ENCODE data around the gene KLF14. TPM values are rescaled to one million over a fixed set of nuclear protein-coding genes. Genes with fewer than 3 reads are reported as not detected.

Gene KLF14
- total RNA-seq, 1 donor: 0.09 TPM

- TF ChIP-seq, protein P1, sequence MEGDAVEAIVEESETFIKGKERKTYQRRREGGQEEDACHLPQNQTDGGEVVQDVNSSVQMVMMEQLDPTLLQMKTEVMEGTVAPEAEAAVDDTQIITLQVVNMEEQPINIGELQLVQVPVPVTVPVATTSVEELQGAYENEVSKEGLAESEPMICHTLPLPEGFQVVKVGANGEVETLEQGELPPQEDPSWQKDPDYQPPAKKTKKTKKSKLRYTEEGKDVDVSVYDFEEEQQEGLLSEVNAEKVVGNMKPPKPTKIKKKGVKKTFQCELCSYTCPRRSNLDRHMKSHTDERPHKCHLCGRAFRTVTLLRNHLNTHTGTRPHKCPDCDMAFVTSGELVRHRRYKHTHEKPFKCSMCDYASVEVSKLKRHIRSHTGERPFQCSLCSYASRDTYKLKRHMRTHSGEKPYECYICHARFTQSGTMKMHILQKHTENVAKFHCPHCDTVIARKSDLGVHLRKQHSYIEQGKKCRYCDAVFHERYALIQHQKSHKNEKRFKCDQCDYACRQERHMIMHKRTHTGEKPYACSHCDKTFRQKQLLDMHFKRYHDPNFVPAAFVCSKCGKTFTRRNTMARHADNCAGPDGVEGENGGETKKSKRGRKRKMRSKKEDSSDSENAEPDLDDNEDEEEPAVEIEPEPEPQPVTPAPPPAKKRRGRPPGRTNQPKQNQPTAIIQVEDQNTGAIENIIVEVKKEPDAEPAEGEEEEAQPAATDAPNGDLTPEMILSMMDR (IDR thresholded peaks at IDR 0.05; ENCODE audit: insufficient read depth, low read length): no peak
- no peak for DNase-seq (ENCODE audit: low read depth)
- no peak overlapping the region for H3K4me3 ChIP-seq (ENCODE audit: low read depth, low read length)
These were observed 21.6 kb downstream of the KLF14 start for GRCh38 chr7:130712416-130712815.

- TF ChIP-seq, protein P1 (IDR thresholded peaks at IDR 0.05; ENCODE audit: insufficient read depth, low read length): no peak
- DNase-seq (ENCODE audit: low read depth): no peak
- H3K4me3 ChIP-seq (ENCODE audit: low read depth, low read length): no peak overlapping the region
These were observed 25.2 kb downstream of the KLF14 start for GRCh38 chr7:130708766-130709165.

- DNase-seq (ENCODE audit: low read depth): no peak
- TF ChIP-seq, protein P1 (IDR thresholded peaks at IDR 0.05; ENCODE audit: insufficient read depth, low read length): no peak
- H3K4me3 ChIP-seq (ENCODE audit: low read depth, low read length): no peak overlapping the region
These were observed 26.0 kb downstream of the KLF14 start for GRCh38 chr7:130708001-130708400.

DNA sequence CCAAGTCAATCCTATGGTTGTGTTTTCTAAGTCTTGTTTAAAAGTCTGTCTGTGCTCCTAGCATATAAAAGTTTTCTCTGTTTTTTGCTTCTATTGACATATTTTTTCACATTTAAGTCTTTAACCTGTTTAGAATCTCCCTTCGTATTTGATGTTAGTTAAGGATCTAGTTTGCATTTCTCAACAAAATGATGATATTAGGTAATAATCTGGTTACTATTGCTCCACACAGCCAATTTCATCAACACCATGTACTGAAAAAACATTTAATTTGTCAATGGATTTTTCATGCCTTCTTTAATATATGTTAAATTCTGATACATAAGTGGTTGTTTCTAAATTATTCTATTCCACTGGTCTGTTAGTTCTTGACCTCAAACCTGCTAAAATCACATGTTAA lies 30.2 kb downstream of the KLF14 start:
- no peak for DNase-seq (ENCODE audit: low read depth)

GRCh38 chr7:130701650-130702049 lies 32.4 kb downstream of the KLF14 start:
- TF ChIP-seq, protein P1 (IDR thresholded peaks at IDR 0.05; ENCODE audit: insufficient read depth, low read length): no peak
- DNase-seq (ENCODE audit: low read depth): no peak
- H3K4me3 ChIP-seq (ENCODE audit: low read depth, low read length): no peak overlapping the region

More for the DNA sequence above, 30.2 kb downstream of the KLF14 start:
- no peak overlapping the region for H3K4me3 ChIP-seq (ENCODE audit: low read depth, low read length)
- TF ChIP-seq, protein P1 (IDR thresholded peaks at IDR 0.05; ENCODE audit: insufficient read depth, low read length): no peak

- H3K4me3 ChIP-seq (ENCODE audit: low read depth, low read length): no peak overlapping the region
- TF ChIP-seq, protein P1 (IDR thresholded peaks at IDR 0.05; ENCODE audit: insufficient read depth, low read length): no peak
- no peak for DNase-seq (ENCODE audit: low read depth)
These were observed 33.2 kb downstream of the KLF14 start for GRCh38 chr7:130700760-130701159.

- no peak overlapping the region for H3K4me3 ChIP-seq (ENCODE audit: low read depth, low read length)
- DNase-seq (ENCODE audit: low read depth): no peak
- TF ChIP-seq, protein P1 (IDR thresholded peaks at IDR 0.05; ENCODE audit: insufficient read depth, low read length): no peak
These were observed 34.3 kb downstream of the KLF14 start for GRCh38 chr7:130699686-130700085.

Measured in fibroblast of the aortic adventitia (primary cell).